ENCODE measurements around the gene OAS2.
"Not testable (repeated sequence)": the region's sequence is repeated elsewhere in the genome, so short reads cannot be mapped to it uniquely, and the experiment has no call there.

OAS2 gene

DNA sequence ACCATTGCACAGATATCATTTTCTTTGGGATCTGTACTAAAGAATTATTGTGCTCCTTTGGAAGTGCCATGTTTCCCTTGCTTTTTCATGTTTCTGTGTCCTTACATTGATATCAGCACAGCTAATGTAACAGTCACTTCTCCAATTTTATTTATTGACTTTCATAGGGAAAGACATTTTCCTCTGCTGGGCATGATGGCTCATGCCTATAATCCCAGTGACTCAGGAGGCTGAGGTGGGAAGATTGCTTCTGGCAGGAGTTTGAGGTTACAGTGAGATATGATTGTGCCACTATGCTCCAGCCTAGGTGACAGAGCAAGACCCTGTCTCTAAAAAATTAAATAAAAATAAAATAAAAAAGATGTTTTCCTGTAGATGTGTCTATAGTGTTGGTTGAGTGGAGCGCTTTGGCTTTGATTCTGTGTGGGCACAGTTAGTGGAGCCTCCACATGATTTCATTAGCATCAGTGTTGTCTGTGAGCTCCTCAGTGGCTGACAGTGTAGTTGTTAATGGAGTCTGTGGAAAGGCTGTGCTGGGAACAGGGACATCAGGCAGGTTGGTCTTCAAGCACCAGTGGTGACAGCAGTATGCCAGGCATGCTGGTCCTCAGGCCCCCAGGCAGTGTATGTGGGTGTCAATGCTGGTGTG is 7.4 kb downstream of the OAS2 start:
- DNase-seq (ENCODE audit: low spot score): no peak

DNA sequence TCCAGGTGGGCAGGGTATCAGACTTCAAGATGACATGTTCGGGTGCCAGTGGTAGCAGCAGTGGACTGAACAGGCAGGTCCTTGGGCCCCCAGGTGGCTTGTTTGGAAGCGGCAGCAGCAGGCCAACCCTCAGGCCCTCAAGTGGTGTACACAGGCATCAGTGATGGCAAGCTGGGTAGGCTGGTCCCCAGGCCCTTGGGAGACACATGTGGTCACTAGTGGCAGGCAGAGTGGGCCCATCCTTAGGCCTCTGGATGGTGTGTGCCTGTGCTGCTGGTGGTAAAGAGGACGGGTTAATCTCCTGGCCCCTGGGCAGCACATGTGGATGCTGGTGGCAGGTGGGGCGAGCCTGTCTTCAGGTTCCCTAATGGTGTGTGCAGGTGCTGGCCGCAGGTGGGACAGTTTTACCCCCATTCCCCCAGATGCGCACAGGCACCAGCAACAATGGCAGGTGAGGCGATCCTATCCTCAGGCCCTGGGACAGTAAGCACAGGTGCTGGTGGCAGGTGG is 8.0 kb downstream of the OAS2 start:
- DNase-seq (ENCODE audit: low spot score): no peak

DNA sequence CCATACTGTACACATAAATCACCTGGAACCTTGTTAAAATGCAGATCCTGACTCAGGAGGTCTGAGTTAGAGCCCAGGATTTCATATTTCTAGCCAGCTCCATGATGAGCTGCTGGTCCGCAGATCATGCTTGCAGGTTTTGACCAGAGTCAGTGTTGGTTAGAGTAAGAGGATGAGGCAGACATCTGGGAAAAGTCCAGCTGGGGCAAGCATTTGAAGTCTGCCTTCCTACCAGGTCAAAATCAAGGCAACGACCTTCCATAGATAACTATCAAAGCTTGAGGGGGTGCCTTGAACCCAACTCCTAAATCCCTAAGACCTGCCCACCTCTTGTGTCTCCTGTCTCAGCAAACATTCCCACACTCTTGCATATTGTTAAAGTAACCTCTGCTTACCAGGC is 9.2 kb downstream of the OAS2 start:
- DNase-seq (ENCODE audit: low spot score): no peak

DNA sequence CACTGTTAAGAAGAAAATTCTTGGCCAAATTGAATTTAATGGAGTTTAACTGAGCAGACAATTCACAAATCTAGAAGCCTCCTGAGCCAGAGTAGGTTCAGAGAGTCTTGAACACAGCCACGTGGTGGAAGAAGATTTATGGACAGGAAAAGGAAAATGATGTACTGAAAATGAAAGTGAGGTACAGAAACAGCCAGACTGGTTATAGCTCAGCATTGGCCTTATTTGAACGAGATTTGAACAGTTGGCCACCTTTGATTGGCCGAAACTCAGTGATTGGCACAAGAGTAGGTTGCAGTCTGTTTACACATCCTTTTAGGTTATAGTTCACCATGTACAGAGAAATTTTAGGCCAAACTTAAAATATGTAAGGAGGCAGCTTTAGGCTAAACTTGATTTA is 9.9 kb downstream of the OAS2 start:
- no peak for DNase-seq (ENCODE audit: low spot score)

DNA sequence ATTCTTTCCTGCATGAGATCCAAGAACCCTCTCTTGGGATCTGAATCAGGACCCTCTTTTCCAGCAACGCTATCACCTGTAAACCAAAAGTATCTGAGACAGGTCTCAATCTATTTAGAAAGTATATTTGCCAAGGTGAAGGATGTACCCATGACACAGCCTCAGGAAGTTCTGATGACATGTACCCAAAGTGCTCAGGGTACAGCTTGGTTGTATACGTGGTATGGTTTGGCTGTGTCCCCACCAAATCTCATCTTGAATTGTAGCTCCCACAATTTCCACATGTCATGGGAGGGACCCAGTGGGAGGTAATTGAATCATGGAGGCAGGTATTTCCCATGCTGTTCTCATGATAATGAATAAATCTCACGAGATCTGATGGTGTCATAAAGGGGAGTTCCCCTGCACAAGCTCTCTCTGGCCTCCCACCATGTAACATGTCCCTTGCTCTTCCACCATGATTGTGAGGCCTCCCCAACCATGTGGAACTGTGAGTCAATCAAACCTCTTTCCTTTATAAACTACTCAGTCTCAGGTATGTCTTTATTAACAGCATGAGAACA is 10.6 kb downstream of the OAS2 start:
- DNase-seq (ENCODE audit: low spot score): not testable (repeated sequence)

DNA sequence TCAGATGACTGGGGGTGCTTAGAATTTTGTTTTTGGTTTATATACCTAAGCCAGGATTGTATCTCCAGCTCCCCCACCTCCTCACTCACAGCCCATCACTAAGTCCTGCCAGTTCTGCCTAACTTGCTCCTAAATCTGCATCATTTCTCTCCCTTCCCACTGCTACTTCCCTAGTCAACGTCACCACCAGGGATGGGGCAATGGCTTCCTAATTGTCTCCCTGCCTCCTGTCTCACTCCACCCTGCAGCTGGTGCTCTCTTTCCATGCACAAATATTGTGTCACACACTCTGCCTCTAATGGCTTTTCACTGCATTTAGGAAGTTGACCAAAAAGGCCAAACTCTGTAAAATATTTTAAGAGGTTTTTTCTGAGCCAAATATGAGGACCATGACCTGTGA is 11.5 kb downstream of the OAS2 start:
- DNase-seq (ENCODE audit: low spot score): no peak

DNA sequence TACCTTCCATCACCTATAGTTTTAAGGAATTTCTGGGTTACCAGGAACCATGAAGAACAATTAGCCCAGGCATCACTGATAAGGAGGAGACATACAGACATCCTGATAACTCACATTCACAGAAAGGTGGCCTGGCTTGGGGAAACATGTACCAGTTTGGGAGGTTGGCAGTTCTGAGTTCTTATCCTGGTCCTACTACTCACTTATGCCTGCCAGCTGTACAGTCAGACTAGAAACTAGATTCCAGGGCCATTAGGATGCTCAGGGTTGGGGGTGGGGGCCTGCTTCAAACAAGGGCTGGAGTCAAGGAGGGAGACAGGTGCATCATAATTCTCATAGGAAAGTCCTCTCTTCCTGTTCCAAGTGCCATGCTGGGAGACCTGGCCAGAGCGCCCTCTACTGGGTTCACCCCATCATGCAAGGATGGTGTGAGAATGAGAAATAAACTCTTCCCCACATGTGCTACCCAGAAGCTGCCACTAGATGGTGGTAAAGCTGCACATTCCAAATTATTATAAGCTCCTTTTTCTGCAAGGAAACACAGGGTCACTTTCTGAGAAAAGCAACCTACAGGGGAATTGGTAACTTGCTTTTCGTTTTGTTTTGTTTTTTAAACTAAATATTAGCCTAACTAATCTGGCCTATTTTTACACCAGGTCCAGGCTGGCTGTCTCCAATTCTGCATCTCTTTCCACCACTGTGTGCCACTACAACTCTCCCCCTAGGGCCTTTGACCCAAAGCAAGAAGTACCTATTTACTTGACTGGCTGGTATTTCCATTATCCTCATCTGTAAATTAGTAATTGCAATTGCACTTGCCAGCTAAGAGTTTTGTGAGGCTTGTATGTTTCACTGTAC is 14.5 kb downstream of the OAS2 start:
- peak; percentile 47 for DNase-seq (ENCODE audit: low spot score)

DNA sequence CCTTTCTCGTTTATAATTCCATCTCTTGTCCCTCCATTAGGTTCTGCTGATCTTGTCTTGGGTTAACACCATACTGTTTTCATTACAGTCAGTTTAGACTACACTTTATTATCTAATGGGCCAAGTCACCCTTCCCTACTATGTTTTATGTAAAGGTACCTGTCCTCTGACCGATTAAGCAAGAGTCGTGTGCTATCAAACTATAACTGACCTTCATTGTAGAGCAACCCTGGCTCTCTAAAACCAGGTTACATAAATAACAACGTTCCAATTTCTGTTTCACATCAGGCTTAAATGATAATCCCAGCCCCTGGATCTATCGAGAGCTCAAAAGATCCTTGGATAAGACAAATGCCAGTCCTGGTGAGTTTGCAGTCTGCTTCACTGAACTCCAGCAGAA is 16.7 kb downstream of the OAS2 start:
- DNase-seq (ENCODE audit: low spot score): no peak

DNA sequence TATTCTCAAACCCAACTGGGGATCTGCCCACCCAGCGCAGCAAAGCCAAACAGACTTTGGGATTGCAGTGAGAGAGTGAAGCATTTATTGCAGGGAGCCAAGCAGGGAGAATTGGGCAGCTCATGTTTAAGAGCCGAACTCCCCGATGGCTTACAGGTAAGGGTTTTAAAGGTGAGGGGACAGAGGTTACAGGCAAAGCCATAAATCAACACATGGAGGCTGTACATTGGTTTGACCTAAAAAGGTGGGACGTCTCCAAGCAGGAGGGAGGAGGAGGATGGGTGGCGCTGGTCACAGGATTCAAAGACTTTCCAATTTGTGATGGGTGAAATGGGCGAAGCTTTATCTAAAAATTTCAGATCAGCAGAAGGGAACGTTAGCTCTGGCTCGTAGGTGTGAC is 18.2 kb downstream of the OAS2 start:
- no peak for DNase-seq (ENCODE audit: low spot score)

DNA sequence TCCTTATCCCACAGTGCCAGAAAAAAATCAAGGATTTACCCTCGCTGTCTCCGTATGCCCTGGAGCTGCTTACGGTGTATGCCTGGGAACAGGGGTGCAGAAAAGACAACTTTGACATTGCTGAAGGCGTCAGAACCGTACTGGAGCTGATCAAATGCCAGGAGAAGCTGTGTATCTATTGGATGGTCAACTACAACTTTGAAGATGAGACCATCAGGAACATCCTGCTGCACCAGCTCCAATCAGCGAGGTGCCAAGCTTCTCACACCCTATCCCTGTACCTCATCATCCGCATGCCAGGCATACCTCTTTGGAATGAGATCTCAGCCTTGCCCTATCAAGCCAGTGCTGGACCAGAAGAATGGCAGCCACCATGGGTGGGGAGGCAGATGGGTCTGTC is 19.2 kb downstream of the OAS2 start:
- no peak for DNase-seq (ENCODE audit: low spot score)

DNA sequence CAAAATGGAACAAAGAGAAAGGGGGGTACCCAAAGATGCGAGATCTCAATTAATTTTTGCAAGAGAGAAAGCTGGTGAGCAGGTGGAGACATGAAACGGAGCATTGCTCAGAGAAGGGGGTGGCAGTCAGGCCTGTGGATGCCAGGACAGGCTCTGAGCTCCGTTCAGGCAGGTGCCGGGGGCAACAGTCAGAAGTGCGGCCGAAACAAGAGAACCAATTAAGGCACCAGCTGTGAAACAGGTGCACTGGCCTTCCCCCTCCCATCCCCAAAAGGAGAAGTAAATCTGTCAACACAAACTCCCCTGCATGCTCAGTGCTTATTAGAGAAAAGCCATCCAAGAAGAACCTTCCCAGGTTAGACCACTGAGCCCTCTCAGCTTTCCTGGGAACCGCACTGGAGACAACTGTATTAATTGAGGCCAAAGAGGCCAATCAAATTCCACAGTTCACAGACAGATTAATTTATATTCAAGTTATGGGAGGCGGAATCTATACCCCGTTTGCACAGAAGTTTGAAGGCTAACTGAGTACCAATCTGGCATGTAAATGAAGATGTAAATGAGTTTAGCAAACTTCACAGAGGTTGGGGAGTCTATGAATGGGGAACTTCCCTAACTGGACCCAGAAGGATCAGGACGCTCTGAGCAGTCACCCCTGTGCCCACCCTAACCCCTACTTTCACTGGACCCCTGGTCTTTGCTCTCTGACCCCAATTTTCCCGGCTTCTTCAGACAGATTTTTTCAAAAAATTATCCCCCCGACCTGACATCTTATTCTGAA is 20.9 kb downstream of the OAS2 start:
- no peak for DNase-seq (ENCODE audit: low spot score)

DNA sequence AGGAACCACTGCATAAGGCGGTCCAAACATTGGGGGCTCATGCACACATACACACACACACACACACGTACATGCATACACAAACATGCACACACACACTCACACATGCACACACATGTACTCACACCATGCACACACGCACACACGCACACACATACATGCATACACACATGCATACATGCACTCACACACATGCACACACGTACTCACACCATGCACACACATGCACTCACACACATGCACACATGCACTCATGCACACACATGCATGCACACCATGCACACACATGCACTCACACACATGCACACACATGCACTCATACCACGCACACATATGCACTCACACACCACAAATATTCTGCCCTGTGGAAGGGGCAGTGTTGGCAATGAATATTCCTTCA is 22.1 kb downstream of the OAS2 start:
- DNase-seq (ENCODE audit: low spot score): no peak

DNA sequence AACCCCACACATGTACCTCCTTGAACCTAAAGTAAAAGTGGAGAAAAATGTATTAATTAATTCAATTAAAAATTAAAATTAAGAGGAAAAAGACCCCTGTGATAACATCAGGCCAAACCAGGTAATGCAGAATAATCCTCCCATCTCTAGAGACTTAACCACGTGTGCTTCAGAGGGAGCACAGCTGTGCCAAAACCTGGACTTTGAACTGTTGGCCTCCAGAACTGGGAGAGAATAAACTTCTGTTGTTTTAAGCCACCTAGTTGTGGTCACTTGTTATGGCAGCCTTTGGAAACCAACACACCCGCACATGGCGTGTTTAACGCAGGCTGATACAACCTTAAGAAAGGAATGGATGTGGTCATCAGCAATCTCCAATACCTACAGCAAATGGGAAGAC is 23.8 kb downstream of the OAS2 start:
- no peak for DNase-seq (ENCODE audit: low spot score)

DNA sequence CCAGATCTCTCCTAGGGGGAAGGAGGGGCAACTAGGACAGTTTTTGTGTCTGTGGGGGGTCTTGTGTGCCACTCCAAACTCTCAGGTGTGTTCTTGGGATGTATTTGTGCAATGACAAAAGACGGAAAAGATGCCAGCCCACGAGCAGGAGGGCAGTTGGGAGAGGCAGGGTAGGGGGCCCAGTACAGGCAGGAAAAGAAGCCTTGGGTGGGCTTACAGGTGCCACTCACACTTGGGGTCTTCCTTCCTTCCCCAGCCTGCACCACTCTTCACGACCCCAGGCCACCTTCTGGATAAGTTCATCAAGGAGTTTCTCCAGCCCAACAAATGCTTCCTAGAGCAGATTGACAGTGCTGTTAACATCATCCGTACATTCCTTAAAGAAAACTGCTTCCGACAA is 24.4 kb downstream of the OAS2 start:
- DNase-seq (ENCODE audit: low spot score): no peak

DNA sequence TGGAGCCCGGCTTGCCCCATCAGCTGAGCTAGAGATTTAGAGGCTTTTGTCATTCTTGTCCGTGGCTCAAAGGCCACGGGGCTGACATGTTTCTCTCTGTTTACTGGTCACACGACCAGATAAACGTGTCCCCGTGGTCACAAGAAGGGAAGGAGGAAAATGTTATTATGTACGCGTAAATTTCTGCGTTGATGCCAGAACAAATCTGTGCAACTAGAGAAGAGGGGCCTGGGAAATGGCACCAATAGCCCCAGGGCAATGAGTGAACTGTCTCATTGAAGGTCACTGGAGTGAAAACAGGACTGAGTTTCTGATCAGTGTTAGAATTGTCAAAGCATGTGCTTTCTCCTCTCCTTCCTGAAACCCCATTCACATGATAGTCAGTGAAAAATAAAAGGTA is 25.3 kb downstream of the OAS2 start:
- DNase-seq (ENCODE audit: low spot score): no peak

DNA sequence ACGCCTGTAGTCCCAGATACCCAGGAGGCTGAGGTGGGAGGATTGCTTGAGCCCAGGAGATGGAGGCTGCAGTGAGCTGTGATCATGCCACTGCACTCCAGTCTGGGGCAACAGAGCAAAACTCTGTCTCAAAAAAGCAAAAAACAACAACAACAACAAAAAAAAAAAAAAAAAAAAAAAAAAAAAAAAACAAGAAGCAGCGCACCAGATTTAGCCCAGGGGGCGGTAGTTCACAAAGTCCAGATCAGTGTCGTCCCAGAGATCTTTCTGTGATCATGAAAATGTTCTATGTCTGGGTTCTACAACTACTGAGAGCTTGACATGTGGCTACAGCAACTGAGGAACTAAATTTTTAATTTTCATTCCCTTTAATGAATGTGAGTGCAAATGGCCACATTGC is 27.4 kb downstream of the OAS2 start:
- DNase-seq (ENCODE audit: low spot score): no peak

DNA sequence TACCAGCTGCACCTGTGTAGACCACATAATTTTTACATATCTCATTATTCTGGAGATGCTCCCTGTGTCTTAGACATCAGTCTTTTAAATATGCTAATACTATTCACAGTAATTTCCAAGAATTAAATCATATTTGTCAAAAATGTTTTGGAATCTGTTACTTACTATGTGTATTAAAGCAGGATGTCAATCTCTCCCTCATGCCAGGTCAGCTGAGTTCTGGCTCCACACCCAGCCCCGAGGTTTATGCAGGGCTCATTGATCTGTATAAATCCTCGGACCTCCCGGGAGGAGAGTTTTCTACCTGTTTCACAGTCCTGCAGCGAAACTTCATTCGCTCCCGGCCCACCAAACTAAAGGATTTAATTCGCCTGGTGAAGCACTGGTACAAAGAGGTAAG is 27.9 kb downstream of the OAS2 start:
- no peak for DNase-seq (ENCODE audit: low spot score)

DNA sequence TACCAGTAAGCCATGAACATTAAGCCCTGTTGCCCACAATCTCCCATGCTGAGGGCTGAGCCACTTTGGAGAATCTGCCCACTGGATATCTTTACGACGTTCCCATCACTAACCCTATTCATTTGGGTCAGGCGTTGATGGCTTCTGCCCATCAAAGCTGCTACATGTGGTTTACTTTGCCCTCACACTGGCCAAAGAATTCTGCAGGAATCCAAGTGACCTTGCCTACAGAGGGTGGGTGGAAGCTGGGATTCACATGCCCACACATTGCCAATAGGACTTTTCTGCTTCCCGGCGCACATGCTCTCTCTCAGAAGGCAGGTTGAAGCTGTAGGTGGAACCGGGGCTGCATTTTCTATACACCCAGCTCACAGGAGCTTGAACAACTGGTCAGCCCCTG is 28.3 kb downstream of the OAS2 start:
- no peak for DNase-seq (ENCODE audit: low spot score)

DNA sequence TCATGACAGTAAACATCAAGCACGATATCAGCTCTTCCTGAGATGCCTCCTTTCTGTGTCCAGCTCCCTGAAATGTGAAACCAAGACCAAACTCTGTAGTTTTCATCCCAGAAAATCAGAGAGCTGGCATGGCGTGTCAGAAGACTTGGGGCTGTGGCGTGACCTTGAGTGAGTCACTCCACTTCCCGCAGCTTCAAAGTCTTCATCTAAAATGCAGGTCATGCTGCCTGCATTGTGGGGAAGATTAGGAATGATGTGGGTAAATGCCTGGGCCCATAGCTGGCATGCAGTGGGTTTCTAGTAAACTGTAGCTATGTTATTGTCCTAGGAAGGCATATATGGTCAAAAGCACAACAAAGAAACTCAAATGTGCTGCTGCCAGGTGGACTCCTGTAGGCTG is 28.8 kb downstream of the OAS2 start:
- no peak for DNase-seq (ENCODE audit: low spot score)

DNA sequence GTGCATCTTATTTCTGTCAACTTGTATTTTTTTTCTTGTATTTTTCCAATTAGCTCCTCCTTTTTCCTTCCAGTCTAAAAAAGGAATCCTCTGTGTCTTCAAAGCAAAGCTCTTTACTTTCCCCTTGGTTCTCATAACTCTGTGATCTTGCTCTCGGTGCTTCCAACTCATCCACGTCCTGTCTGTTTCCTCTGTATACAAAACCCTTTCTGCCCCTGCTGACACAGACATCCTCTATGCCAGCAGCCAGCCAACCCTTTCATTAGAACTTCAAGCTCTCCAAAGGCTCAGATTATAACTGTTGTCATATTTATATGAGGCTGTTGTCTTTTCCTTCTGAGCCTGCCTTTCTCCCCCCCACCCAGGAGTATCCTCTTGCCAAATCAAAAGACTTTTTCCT is 32.4 kb downstream of the OAS2 start:
- DNase-seq (ENCODE audit: low spot score): no peak

DNA sequence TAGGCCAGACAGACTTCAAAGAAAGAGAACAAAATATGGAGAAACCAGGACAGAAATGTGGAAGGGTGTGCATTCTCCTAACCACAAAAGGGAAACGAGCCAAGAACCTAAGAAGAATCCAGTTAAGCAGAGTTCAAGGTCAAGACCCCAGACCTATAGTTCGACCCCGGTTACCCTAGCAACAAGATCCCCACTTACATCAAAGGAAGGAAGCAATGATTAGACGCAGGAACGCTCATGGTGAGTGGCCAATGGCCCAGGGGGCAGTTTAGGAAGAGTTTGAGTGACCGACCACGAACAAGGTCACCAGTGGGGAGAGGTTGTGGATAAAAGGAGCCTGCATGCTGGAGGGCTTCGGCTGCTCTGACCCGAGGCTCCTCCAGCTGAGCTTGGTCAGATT is 36.2 kb downstream of the OAS2 start:
- no peak for DNase-seq (ENCODE audit: low spot score)

DNA sequence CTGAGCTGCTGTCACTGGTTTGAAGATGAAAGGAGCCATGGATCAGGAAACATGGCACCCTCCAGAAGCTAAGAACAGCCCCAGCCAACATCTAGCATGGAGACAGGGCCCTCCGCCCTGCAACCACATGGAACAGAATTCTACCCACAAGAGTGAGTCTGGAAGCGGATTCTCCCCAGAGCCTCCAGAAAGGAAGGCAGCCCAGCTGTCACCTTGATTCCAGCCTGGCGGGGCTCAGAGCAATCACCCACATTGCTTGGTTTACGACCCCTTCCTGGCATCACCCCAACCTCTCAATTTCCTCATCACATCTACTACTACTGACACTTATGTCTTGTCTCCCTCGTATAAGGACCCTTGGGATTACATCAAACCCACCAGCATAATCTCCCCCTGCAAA is 38.5 kb downstream of the OAS2 start:
- no peak for DNase-seq (ENCODE audit: low spot score)

DNA sequence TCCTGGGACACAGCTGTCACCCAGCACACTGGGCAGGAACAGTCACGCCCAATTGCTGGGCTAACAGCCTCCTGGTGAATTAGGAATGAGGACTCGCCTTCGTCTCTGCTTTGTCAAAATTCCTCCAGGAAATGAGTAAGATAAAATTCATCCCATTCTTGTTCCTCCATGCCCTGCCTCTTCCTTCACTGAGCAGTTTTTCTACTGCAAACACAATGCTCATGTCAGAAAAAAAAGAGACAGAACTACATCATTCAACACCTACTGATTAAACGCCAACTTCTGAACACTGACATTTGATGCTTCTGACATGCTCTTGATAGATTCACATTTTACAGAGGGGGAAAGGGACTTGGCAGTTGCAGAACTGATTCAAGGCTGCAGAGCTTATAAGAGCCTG is 40.7 kb downstream of the OAS2 start:
- no peak for DNase-seq (ENCODE audit: low spot score)
